CD4-positive, alpha-beta T cell treated with Interleukin-17A for 4 hours (primary cell): ENCODE results near the gene CYB5A.

Source experiments
- DNase-seq: peaks from one replicate; pipeline ENCODE4 v3.0.0-alpha.2; 2020; ENCODE audit warnings: mixed read lengths

CYB5A gene

GRCh38 chr18:74241970-74242369 lies 49.8 kb downstream of the CYB5A start:
- DNase-seq, result no peak

- DNase-seq, result no peak
These were observed 50.3 kb downstream of the CYB5A start for GRCh38 chr18:74241426-74241825.

GRCh38 chr18:74239567-74239966 lies 52.2 kb downstream of the CYB5A start:
- DNase-seq, result no peak

GRCh38 chr18:74234326-74235171 lies 57.2 kb downstream of the CYB5A start:
- DNase-seq, result no peak

GRCh38 chr18:74233933-74234325 lies 57.8 kb downstream of the CYB5A start:
- no peak for DNase-seq

- no peak for DNase-seq
These were observed 60.6 kb downstream of the CYB5A start for GRCh38 chr18:74230922-74231714.

GRCh38 chr18:74229891-74230290 lies 61.9 kb downstream of the CYB5A start:
- DNase-seq, result no peak

- no peak for DNase-seq
These were observed 62.8 kb downstream of the CYB5A start for GRCh38 chr18:74229005-74229404.

- no peak for DNase-seq
These were observed 63.5 kb downstream of the CYB5A start for GRCh38 chr18:74228312-74228711.

- no peak for DNase-seq
These were observed 65.1 kb downstream of the CYB5A start for GRCh38 chr18:74226666-74227065.

- no peak for DNase-seq
These were observed 65.6 kb downstream of the CYB5A start for GRCh38 chr18:74226156-74226555.

- DNase-seq, result no peak
These were observed 66.4 kb downstream of the CYB5A start for GRCh38 chr18:74225193-74225840.

- DNase-seq, result no peak
These were observed 68.9 kb downstream of the CYB5A start for GRCh38 chr18:74222710-74223494.

GRCh38 chr18:74221081-74221480 lies 70.7 kb downstream of the CYB5A start:
- DNase-seq, result no peak

- no peak for DNase-seq
These were observed 72.7 kb downstream of the CYB5A start for GRCh38 chr18:74219056-74219455.

GRCh38 chr18:74217476-74218143 lies 74.2 kb downstream of the CYB5A start:
- DNase-seq, result no peak

GRCh38 chr18:74216661-74217110 lies 75.1 kb downstream of the CYB5A start:
- no peak for DNase-seq

- no peak for DNase-seq
These were observed 75.9 kb downstream of the CYB5A start for GRCh38 chr18:74215863-74216262.

- DNase-seq, result no peak
These were observed 78.3 kb downstream of the CYB5A start for GRCh38 chr18:74213429-74213828.

- DNase-seq, result no peak
These were observed 87.1 kb downstream of the CYB5A start for GRCh38 chr18:74204526-74205152.

- no peak for DNase-seq
These were observed 88.0 kb downstream of the CYB5A start for GRCh38 chr18:74203811-74204210.
